Islet of Langerhans (tissue), 1 donor: ENCODE data around the gene ESPNL.

Experiments used
- FAIRE-seq: peaks from one replicate; lab custom pipeline; 2011; peaks lifted over from hg19 to GRCh38; lab: Jason Lieb, UNC

ESPNL gene

GRCh38 chr2:238142382-238143205 is 42.5 kb downstream of the ESPNL start:
- no peak for FAIRE-seq

GRCh38 chr2:238143239-238143951 is 43.3 kb downstream of the ESPNL start:
- no peak for FAIRE-seq

GRCh38 chr2:238144262-238144661 is 44.1 kb downstream of the ESPNL start:
- no peak for FAIRE-seq

- FAIRE-seq: no peak
Observed at GRCh38 chr2:238145046-238145445, 44.9 kb downstream of the ESPNL start.

- FAIRE-seq: no peak
Observed at GRCh38 chr2:238145851-238146250, 45.7 kb downstream of the ESPNL start.

- no peak for FAIRE-seq
Observed at GRCh38 chr2:238146884-238147544, 46.9 kb downstream of the ESPNL start.

GRCh38 chr2:238148981-238149380 is 48.8 kb downstream of the ESPNL start:
- no peak for FAIRE-seq

GRCh38 chr2:238149841-238150572 is 49.9 kb downstream of the ESPNL start:
- FAIRE-seq: no peak

- no peak for FAIRE-seq
Observed at GRCh38 chr2:238150686-238151085, 50.5 kb downstream of the ESPNL start.

- FAIRE-seq: no peak
Observed at GRCh38 chr2:238151205-238151604, 51.1 kb downstream of the ESPNL start.

GRCh38 chr2:238151628-238152235 is 51.6 kb downstream of the ESPNL start:
- FAIRE-seq: no peak

GRCh38 chr2:238152771-238153688 is 52.9 kb downstream of the ESPNL start:
- no peak for FAIRE-seq

GRCh38 chr2:238154570-238154969 is 54.4 kb downstream of the ESPNL start:
- no peak for FAIRE-seq

GRCh38 chr2:238155051-238155760 is 55.1 kb downstream of the ESPNL start:
- no peak for FAIRE-seq

- no peak for FAIRE-seq
Observed at GRCh38 chr2:238155761-238156694, 55.9 kb downstream of the ESPNL start.

- FAIRE-seq: no peak
Observed at GRCh38 chr2:238157506-238158017, 57.4 kb downstream of the ESPNL start.

GRCh38 chr2:238158018-238158508 is 57.9 kb downstream of the ESPNL start:
- no peak for FAIRE-seq

GRCh38 chr2:238158509-238159070 is 58.5 kb downstream of the ESPNL start, which contains the start of gene ERFE:
Gene ERFE, plus strand, starts transcription at chr2:238158970. Its CDS starts 38 bp downstream, at chr2:238159008.
- FAIRE-seq: no peak
